ENCODE measurements around the gene TMC1. TPM values are rescaled to one million over a fixed set of nuclear protein-coding genes. Genes with fewer than 3 reads are reported as not detected.

The TMC1 gene
- total and polyA plus RNA-seq, 2 of the 13 experiments (the other 11 are each of a cell fraction or from before 2014, with no cell fraction given): 0.02 to 0.03 TPM

GRCh38 chr9:72855321-72855720 is 333.9 kb downstream of the TMC1 start:
- intact Hi-C loops (cut with micrococcal nuclease; ENCODE audit: unreplicated experiment) (loop anchor here (5.0 kb wide), 3 partner anchors 72 to 327 kb away; no protein-coding TSS in a partner anchor), in situ Hi-C loops (cut with HindIII; ENCODE audit: extremely low pct_ligation_motif_present, low pct_unique_long_range_greater_than_20kb) (loop anchor here (5.0 to 10.0 kb wide), 2 partner anchors 169 to 227 kb away; no protein-coding TSS in a partner anchor)
- no peaks in the 10 kb centered on the region for H4K20me1 ChIP-seq (ENCODE audit: insufficient read depth, low read length)
- BruUV-seq (replicated peaks): no TSS peak
- H3K4me3 ChIP-seq (replicated peaks in 1 of 3; ENCODE audit: insufficient read depth in 1 of 3, low read depth in 2 of 3, low read length in 3 of 3): no peak overlapping the region
- DNase-seq (ENCODE audit: low spot score) (no peak), ATAC-seq (no peak), FAIRE-seq (no peak)
- no peaks in the 10 kb centered on the region for H3K79me2 ChIP-seq (ENCODE audit: insufficient read depth, low read length)
- H3K9ac ChIP-seq (ENCODE audit: insufficient read depth, low read depth, low read length): no peak overlapping the region
- ChIA-PET CTCF (ENCODE audit: low intra/inter-chr PET ratio, low total read pairs) (no interaction called here), POLR2A (no interaction called here)
- no peak overlapping the region for H3K4me2 ChIP-seq (ENCODE audit: low read depth, low read length)
- peaks cover 30% of the 10 kb centered on the region for H3K4me1 ChIP-seq (ENCODE audit: insufficient read depth, low read length)
- H3K27me3 ChIP-seq (ENCODE audit: control insufficient read depth in 1 of 2, insufficient read depth in 2 of 2, low read length in 2 of 2): no peaks in the 10 kb centered on the region
- WGBS (ENCODE audit: low lambda C conversion rate): 100% methylated on average over 1 of the region's 1 CpG
- H3K36me3 ChIP-seq (replicated peaks in 1 of 2; ENCODE audit: control insufficient read depth in 1 of 2, insufficient read depth in 2 of 2, low read length in 2 of 2): no peaks in the 10 kb centered on the region
- no peak overlapping the region for H3K27ac ChIP-seq (ENCODE audit: extremely low read length, insufficient read depth, low read length)
- H3K9me3 ChIP-seq (ENCODE audit: low read length): no peaks in the 10 kb centered on the region
- no peak overlapping the region for H2AFZ ChIP-seq (ENCODE audit: low read length)
- TF ChIP-seq ZHX2 (IDR thresholded peaks at IDR 0.05; ENCODE audit: low read depth) (no peak), ZHX2 (CRISPR knock-in tag; IDR thresholded peaks at IDR 0.05; ENCODE audit: borderline replicate concordance) (no peak), ZNF510 (CRISPR knock-in tag; IDR thresholded peaks at IDR 0.05; ENCODE audit: low read depth) (no peak), ZNF784 (CRISPR knock-in tag; IDR thresholded peaks at IDR 0.05; ENCODE audit: borderline replicate concordance) (no peak), ZSCAN5A (CRISPR knock-in tag; IDR thresholded peaks at IDR 0.05; ENCODE audit: borderline replicate concordance) (no peak), ZNF605 (CRISPR knock-in tag; IDR thresholded peaks at IDR 0.05) (no peak), RBFOX2 (IDR thresholded peaks at IDR 0.05; ENCODE audit: low read depth, low read length) (no peak), THRA (CRISPR knock-in tag; IDR thresholded peaks at IDR 0.05; ENCODE audit: borderline replicate concordance) (no peak), ZNF33B (CRISPR knock-in tag; IDR thresholded peaks at IDR 0.05) (no peak), FOXK1 (CRISPR knock-in tag; IDR thresholded peaks at IDR 0.05; ENCODE audit: borderline replicate concordance, low read depth) (no peak), IRX3 (CRISPR knock-in tag; IDR thresholded peaks at IDR 0.05; ENCODE audit: borderline replicate concordance, low read depth) (no peak), NCOA5 (CRISPR knock-in tag; IDR thresholded peaks at IDR 0.05) (no peak)

Measured in HepG2 (cell line).